Naive thymus-derived CD4-positive, alpha-beta T cell (primary cell): ENCODE results near the gene NINJ1. TPM values are rescaled to one million over a fixed set of nuclear protein-coding genes. Genes with fewer than 3 reads are reported as not detected.
A peak's percentile ranks its signal among the peaks of the same experiment; 100 is the strongest.
"Not testable (repeated sequence)": the region's sequence is repeated elsewhere in the genome, so short reads cannot be mapped to it uniquely, and the experiment has no call there.

Experiments used
- ATAC-seq: fragments of 150-1000 bp; cut with Tn5 transposase; 2 replicates; pipeline ENCODE4 v1.10.0; 2021; ENCODE audit warnings: mild to moderate bottlenecking, moderate library complexity
- CTCF ChIA-PET: fragments of 350-600 bp; sonication (Branson Sonifier 250); formaldehyde crosslinking; loops from one replicate; lab custom pipeline; 2021; ENCODE audit warnings: antibody characterized with exemption; lab: Charles Lee
- POLR2A ChIA-PET: fragments of 350-600 bp; sonication (Branson Sonifier 250); formaldehyde crosslinking; loops from one replicate; lab custom pipeline; 2021; ENCODE audit warnings: antibody characterized with exemption, inconsistent platforms; lab: Charles Lee
- DNase-seq, 9 donors: peaks; one replicate each; pipeline versions ENCODE4 v3.0.0 to v3.0.0-alpha.2; 2020 to 2022; ENCODE audit warnings: mixed read lengths in 1 of 9
- H3K27ac ChIP-seq: one replicate; pipeline ENCODE4 v1.7.0; 2013; ENCODE audit warnings: mild to moderate bottlenecking, low read depth, low read length, moderate library complexity
- H3K27me3 ChIP-seq, 2 donors: one replicate each; pipeline ENCODE4 v1.7.0; 2013; ENCODE audit warnings: low read length in 2 of 2, mild to moderate bottlenecking in 2 of 2, moderate library complexity in 2 of 2; ENCODE audit not compliant: control insufficient read depth in 2 of 2, insufficient read depth in 2 of 2
- H3K36me3 ChIP-seq, 3 experiments: 1 replicate in 2 of 3; 2 replicates in 1 of 3; pipeline ENCODE4 v1.7.0; 2013; ENCODE audit warnings: low read length in 3 of 3, mild to moderate bottlenecking in 3 of 3, moderate library complexity in 1 of 3; ENCODE audit not compliant: insufficient read depth in 3 of 3, control insufficient read depth in 2 of 3
- H3K4me1 ChIP-seq, 2 donors: one replicate each; pipeline ENCODE4 v1.7.0; 2013; ENCODE audit warnings: low read length in 2 of 2, mild to moderate bottlenecking in 2 of 2, moderate library complexity in 1 of 2; ENCODE audit not compliant: control insufficient read depth in 2 of 2, insufficient read depth in 2 of 2
- H3K4me3 ChIP-seq: 2 replicates; pipeline ENCODE4 v1.7.0; 2013; ENCODE audit warnings: mild to moderate bottlenecking, low read length
- H3K9me3 ChIP-seq, 3 experiments: 1 replicate in 2 of 3; 2 replicates in 1 of 3; pipeline ENCODE4 v1.7.0; 2013; ENCODE audit warnings: low read length in 3 of 3; ENCODE audit not compliant: control insufficient read depth in 2 of 3
- H3K27ac Mint-ChIP-seq, 9 donors: one replicate each; pipeline ENCODE4 v1.8.0; 2020 to 2022; ENCODE audit warnings: mixed read lengths in 9 of 9, mild to moderate bottlenecking in 8 of 9, moderate library complexity in 5 of 9, inconsistent platforms in 2 of 9
- H3K27me3 Mint-ChIP-seq, 5 donors: one replicate each; pipeline ENCODE4 v1.8.0; 2021 to 2022; ENCODE audit warnings: mixed read lengths in 5 of 5, mild to moderate bottlenecking in 1 of 5
- H3K36me3 Mint-ChIP-seq, 5 donors: one replicate each; pipeline ENCODE4 v1.8.0; 2020 to 2022; ENCODE audit warnings: mixed read lengths in 5 of 5, mild to moderate bottlenecking in 3 of 5, inconsistent platforms in 1 of 5
- H3K4me1 Mint-ChIP-seq, 7 donors: one replicate each; pipeline ENCODE4 v1.8.0; 2020 to 2022; ENCODE audit warnings: mixed read lengths in 7 of 7, mild to moderate bottlenecking in 3 of 7, inconsistent platforms in 1 of 7
- H3K4me3 Mint-ChIP-seq, 10 donors: one replicate each; pipeline ENCODE4 v1.8.0; 2020 to 2022; ENCODE audit warnings: mild to moderate bottlenecking in 10 of 10, mixed read lengths in 10 of 10, moderate library complexity in 6 of 10, inconsistent platforms in 2 of 10
- H3K9me3 Mint-ChIP-seq, 11 donors: one replicate each; pipeline ENCODE4 v1.8.0; 2020 to 2022; ENCODE audit warnings: mixed read lengths in 11 of 11, mild to moderate bottlenecking in 4 of 11, inconsistent platforms in 1 of 11, moderate library complexity in 1 of 11
- intact Hi-C, 2 donors: fragments of 100-400 bp; cut with micrococcal nuclease; formaldehyde crosslinking; loops; one replicate each; pipeline ENCODE4 v1.15.1; 2023
- polyA plus RNA-seq, 2 donors: library from polyadenylated mRNA; unstranded; fragments of 300-500 nt; fragmentation: Illumina TruSeq; gene quantifications; one replicate each; pipeline ENCODE4 v1.2.3, GENCODE V29; 2021
- total RNA-seq, 6 experiments: library from RNA in 5 of 6; stranded (reverse) in 5 of 6; gene quantifications; 1 replicate in 5 of 6; 2 replicates in 1 of 6; pipeline ENCODE4 v1.2.3 and lab custom pipeline; 2021 to 2026

Gene NINJ1
- total and polyA plus RNA-seq, 7 experiments from 2014 or later, result 30.7 to 163 (median 113) TPM

- H3K27ac ChIP-seq, result no peak overlapping the region
- peaks cover 0 to 27% (median 14%) of the 10 kb centered on the region in 11 donors for H3K9me3 Mint-ChIP-seq
- peaks cover 0 to 8% (median 0%) of the 10 kb centered on the region in 3 experiments for H3K9me3 ChIP-seq
- H3K27me3 Mint-ChIP-seq, result no peaks in the 10 kb centered on the region
- H3K27me3 ChIP-seq, result no peaks in the 10 kb centered on the region
- H3K36me3 ChIP-seq, result peaks cover 0 to 35% (median 0%) of the 10 kb centered on the region in 3 experiments
- ChIA-PET CTCF (interaction anchor here (0.5 to 2.7 kb wide), 4 partner anchors 10 to 1966 kb away, joined by 3 to 14 read pairs (median 3); no protein-coding TSS in a partner anchor), POLR2A (interaction anchor here (0.7 to 6.5 kb wide), 14 partner anchors 9 to 144 kb away, joined by 3 to 49 read pairs (median 4); partner anchors contain the start of gene CARD19)
- peak overlapping the region in 6 of 9 donors; percentile 9 to 79 (median 58) for H3K27ac Mint-ChIP-seq
- peaks cover 40 to 63% (median 60%) of the 10 kb centered on the region in 7 donors for H3K4me1 Mint-ChIP-seq
- ATAC-seq, result no peak
- H3K4me3 Mint-ChIP-seq, result peak overlapping the region in 5 of 10 donors; percentile 8 to 68 (median 37)
- peaks cover 10 to 44% (median 38%) of the 10 kb centered on the region in 5 donors for H3K36me3 Mint-ChIP-seq
- intact Hi-C loops, result loop anchor here in 1 of 2 donors (5.0 kb wide), 1 partner anchor 855 kb away; no protein-coding TSS in a partner anchor
- peak in 1 of 9 donors; percentile 1 for DNase-seq
- H3K4me3 ChIP-seq, result no peak overlapping the region
- H3K4me1 ChIP-seq, result peaks cover 24 to 39% of the 10 kb centered on the region in 2 donors
Observed at GRCh38 chr9:93107151-93107824, 26.8 kb downstream of the NINJ1 start.

DNA sequence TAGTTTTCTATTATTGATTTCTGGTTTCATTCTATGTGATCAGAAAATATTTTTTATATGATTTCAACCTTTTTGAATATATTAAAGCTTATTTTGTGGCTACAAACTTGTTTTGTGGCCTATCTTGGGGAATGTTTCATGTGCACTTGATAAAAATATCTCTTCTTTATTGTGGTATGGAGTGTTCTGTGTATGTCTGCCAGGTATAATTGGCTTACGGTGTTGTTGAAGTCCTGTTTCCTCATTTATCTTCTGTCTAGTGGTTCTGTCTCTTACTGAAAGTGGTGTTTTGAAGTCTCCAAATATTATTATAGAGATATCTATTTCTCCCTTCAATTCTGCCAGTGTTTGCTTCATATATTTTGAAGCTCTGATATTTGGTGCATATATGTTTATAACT is 28.4 kb downstream of the NINJ1 start:
- DNase-seq (no peak), ATAC-seq (no peak)
- ChIA-PET POLR2A (interaction anchor here (0.5 to 6.5 kb wide), 10 partner anchors 8 to 190 kb away, joined by 3 to 49 read pairs (median 3); partner anchors contain the start of gene CARD19), CTCF (interaction anchor here (0.7 to 1.3 kb wide), 3 partner anchors 11 to 75 kb away, joined by 3 to 4 read pairs (median 3); no protein-coding TSS in a partner anchor)
- peak overlapping the region in 9 of 10 donors; percentile 17 to 68 (median 57) for H3K4me3 Mint-ChIP-seq
- H3K4me3 ChIP-seq, result no peak overlapping the region
- peak overlapping the region in 8 of 9 donors; percentile 2 to 86 (median 72) for H3K27ac Mint-ChIP-seq
- H3K36me3 Mint-ChIP-seq, result peaks cover 10 to 48% (median 33%) of the 10 kb centered on the region in 5 donors
- H3K27ac ChIP-seq, result no peak overlapping the region
- H3K27me3 Mint-ChIP-seq, result no peaks in the 10 kb centered on the region
- H3K27me3 ChIP-seq, result no peaks in the 10 kb centered on the region
- peaks cover 25 to 39% of the 10 kb centered on the region in 2 donors for H3K4me1 ChIP-seq
- intact Hi-C loops, result loop anchor here in 1 of 2 donors (1.0 to 5.0 kb wide), 2 partner anchors 9 to 857 kb away; partner anchors contain the start of gene CARD19
- peaks cover 44 to 71% (median 66%) of the 10 kb centered on the region in 7 donors for H3K4me1 Mint-ChIP-seq
- H3K9me3 ChIP-seq, result peaks cover 0 to 8% (median 0%) of the 10 kb centered on the region in 3 experiments
- peaks cover 0 to 19% (median 0%) of the 10 kb centered on the region in 3 experiments for H3K36me3 ChIP-seq
- peaks cover 0 to 27% (median 16%) of the 10 kb centered on the region in 11 donors for H3K9me3 Mint-ChIP-seq

DNA sequence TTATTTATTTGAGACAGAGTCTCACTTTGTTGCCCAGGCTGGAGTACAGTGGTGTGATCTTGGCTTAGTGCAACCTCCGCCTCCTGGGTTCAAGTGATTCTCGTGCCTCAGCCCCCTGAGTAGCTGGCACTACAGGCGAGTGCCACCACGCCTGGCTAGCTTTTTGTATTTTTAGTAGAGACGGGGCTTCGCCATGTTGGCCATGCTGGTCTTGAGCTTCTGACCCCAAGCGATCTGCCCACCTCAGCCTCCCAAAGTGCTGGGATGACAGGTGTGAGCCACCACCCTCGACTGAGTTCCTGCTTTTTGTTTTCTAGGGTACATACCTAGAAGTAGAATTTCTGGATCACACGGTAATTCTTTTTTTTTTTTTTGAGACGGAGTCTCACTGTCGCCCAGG is 33.0 kb downstream of the NINJ1 start:
- not testable (repeated sequence) for H3K4me3 Mint-ChIP-seq, H3K36me3 ChIP-seq
- H3K4me1 Mint-ChIP-seq, result peaks cover 46 to 80% (median 68%) of the 10 kb centered on the region in 7 donors

GRCh38 chr9:93100276-93100636 is 33.8 kb downstream of the NINJ1 start:
- peaks cover 6 to 36% (median 20%) of the 10 kb centered on the region in 5 donors for H3K36me3 Mint-ChIP-seq
- H3K4me1 Mint-ChIP-seq, result peaks cover 37 to 72% (median 60%) of the 10 kb centered on the region in 7 donors
- no peaks in the 10 kb centered on the region for H3K27me3 ChIP-seq
- H3K27me3 Mint-ChIP-seq, result no peaks in the 10 kb centered on the region
- H3K4me3 ChIP-seq, result no peak overlapping the region
- H3K9me3 ChIP-seq, result peaks cover 0 to 8% (median 0%) of the 10 kb centered on the region in 3 experiments
- ChIA-PET POLR2A (no interaction called here), CTCF (no interaction called here)
- ATAC-seq, result no peak
- H3K9me3 Mint-ChIP-seq, result peaks cover 0 to 19% (median 12%) of the 10 kb centered on the region in 11 donors
- DNase-seq, result no peak
- H3K27ac ChIP-seq, result no peak overlapping the region
- peak overlapping the region in 6 of 10 donors; percentile 28 to 95 (median 56) for H3K4me3 Mint-ChIP-seq
- peak overlapping the region in 7 of 9 donors; percentile 14 to 86 (median 62) for H3K27ac Mint-ChIP-seq
- peaks cover 36 to 44% of the 10 kb centered on the region in 2 donors for H3K4me1 ChIP-seq
- intact Hi-C loops, result no loop called here
- no peaks in the 10 kb centered on the region for H3K36me3 ChIP-seq

More for the DNA sequence above, 33.0 kb downstream of the NINJ1 start:
- intact Hi-C loops, H3K27me3 Mint-ChIP-seq, ATAC-seq, DNase-seq, H3K27ac ChIP-seq, H3K4me3 ChIP-seq, H3K27me3 ChIP-seq, H3K9me3 ChIP-seq: not testable (repeated sequence)
- ChIA-PET POLR2A (interaction anchor here (0.7 kb wide), 2 partner anchors 182 to 477 kb away, joined by 3 to 6 read pairs; no protein-coding TSS in a partner anchor), CTCF (interaction anchor here (0.6 to 0.7 kb wide), 4 partner anchors 107 to 280 kb away, joined by 3 to 5 read pairs (median 4); no protein-coding TSS in a partner anchor)
- peak overlapping the region in 2 of 9 donors; percentile 62 to 72 for H3K27ac Mint-ChIP-seq
- H3K36me3 Mint-ChIP-seq, result peaks cover 6 to 41% (median 25%) of the 10 kb centered on the region in 5 donors
- peaks cover 39 to 50% of the 10 kb centered on the region in 2 donors for H3K4me1 ChIP-seq
- H3K9me3 Mint-ChIP-seq, result peaks cover 0 to 27% (median 16%) of the 10 kb centered on the region in 11 donors

- Histone ChIP-seq H3K27ac (no peak overlapping the region), H3K9me3 (peaks cover 0 to 8% (median 0%) of the 10 kb centered on the region in 3 experiments), H3K36me3 (no peaks in the 10 kb centered on the region), H3K4me1 (peaks cover 37 to 44% of the 10 kb centered on the region in 2 donors), H3K4me3 (no peak overlapping the region), H3K27me3 (no peaks in the 10 kb centered on the region)
- Mint-ChIP-seq H3K4me3 (peak overlapping the region; percentile 57 to 95 (median 86)), H3K27ac (peak overlapping the region in 7 of 9 donors; percentile 59 to 93 (median 79)), H3K27me3 (no peaks in the 10 kb centered on the region), H3K36me3 (peaks cover 2 to 31% (median 16%) of the 10 kb centered on the region in 5 donors), H3K4me1 (peaks cover 33 to 72% (median 60%) of the 10 kb centered on the region in 7 donors), H3K9me3 (peaks cover 0 to 14% (median 9%) of the 10 kb centered on the region in 11 donors)
- no peak for DNase-seq
- no peak for ATAC-seq
- CTCF ChIA-PET, result interaction anchor here (0.9 kb wide), 1 partner anchor 9 kb away, joined by 5 read pairs; no protein-coding TSS in a partner anchor
- POLR2A ChIA-PET, result interaction anchor here (1.2 to 6.4 kb wide), 4 partner anchors 7 to 136 kb away, joined by 3 to 60 read pairs (median 28); no protein-coding TSS in a partner anchor
- intact Hi-C loops, result loop anchor here (5.0 to 10.0 kb wide), 5 partner anchors 222 to 982 kb away; partner anchors contain the start of genes CENPP (in 1 of the 2), NOL8 (in 1 of the 2), SPTLC1 (in 1 of the 2) and ZNF484 (in 1 of the 2)
Observed at GRCh38 chr9:93099551-93100275, 34.3 kb downstream of the NINJ1 start.
